ENCODE data around the gene INCENP. TPM values are rescaled to one million over a fixed set of nuclear protein-coding genes. Genes with fewer than 3 reads are reported as not detected.

INCENP gene
- total RNA-seq, 6 experiments from 2014 or later: 32.3 to 60.0 (median 54.1) TPM

DNA sequence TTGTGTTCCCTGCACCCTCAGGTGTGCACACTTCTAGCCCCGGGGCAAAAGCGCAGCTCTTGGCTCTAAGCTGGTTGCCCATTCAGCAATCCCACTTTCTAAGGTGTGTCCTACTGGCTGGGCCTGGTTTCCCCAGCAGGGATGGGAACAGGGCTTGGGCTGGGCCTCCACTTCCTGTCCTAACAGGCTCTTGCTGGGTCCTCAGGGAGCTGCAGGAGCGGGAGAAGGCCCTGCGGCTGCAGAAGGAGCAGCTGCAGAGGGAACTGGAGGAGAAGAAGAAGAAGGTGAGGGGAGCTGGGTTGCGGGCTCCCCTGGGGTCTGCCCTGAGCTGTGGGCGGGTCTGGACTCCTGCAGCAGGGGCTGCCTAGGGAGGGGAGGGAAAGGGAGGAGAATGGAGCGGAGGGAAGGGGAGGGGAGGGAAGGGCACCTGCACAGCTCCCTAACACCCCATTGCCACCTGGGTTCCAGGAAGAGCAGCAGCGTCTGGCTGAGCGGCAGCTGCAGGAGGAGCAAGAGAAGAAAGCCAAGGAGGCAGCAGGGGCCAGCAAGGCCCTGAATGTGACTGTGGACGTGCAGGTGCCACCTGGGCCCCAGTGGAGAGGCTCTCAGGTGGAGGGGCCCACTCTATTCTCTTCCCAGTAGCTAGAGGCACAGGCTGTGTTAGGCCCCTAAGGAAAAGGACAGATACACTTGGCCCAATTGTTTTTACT is 24.6 kb downstream of the INCENP start:
- Mint-ChIP-seq H3K9me3 (no peaks in the 10 kb centered on the region), H3K27me3 (ENCODE audit: insufficient read depth) (no peaks in the 10 kb centered on the region; the same call in none of the 2 replicates), H3K36me3 (ENCODE audit: low read depth) (peaks cover 36% of the 10 kb centered on the region), H3K27ac (no peak overlapping the region), H3K4me3 (no peak overlapping the region), H3K4me1 (ENCODE audit: low read depth) (no peaks in the 10 kb centered on the region)
- DNase-seq: no peak
- no peak for TF ChIP-seq CTCF (IDR thresholded peaks at IDR 0.05)

DNA sequence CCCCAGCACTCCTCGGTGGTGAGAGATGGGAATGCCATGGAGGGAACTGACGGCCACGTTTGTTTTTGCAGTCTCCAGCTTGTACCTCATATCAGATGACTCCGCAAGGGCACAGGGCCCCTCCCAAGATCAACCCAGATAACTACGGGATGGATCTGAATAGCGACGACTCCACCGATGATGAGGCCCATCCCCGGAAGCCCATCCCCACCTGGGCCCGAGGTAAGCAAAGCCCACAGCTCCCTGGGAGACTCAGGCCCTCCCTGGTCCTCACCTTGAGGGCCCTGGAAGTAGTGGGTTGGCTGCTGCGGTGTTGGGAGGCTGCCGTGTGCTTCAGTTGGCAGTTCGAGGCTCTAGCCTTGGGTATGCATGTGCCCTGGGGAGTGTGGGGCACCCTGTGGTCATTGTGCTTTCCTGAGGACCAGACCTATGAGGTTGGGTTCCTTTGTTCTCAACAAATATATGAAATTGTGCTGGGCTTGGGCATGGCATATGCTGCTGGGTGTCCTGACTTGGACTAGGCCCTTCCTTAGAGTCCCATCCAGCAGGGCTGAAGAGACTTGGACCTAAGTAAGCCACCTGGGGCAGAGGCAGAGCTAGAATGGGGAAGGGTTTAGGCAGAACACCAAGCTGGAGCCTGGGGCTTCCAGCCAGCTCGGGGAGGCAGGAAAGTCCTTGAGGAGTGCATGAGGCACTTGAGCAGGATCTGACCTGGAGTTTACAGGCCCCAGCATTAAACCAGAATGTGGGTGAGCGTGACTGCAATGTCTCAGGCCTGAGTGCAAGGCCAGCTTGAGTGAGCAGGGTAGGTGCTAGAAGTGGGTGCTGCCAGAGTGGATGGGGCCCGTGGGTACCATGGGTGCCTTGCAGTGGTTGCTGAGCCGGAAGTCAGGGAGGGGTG is 26.4 kb downstream of the INCENP start:
- DNase-seq: no peak
- no peak overlapping the region for H3K27ac Mint-ChIP-seq
- H3K27me3 Mint-ChIP-seq (ENCODE audit: insufficient read depth): no peaks in the 10 kb centered on the region; the same call in none of the 2 replicates
- H3K4me3 Mint-ChIP-seq: no peak overlapping the region
- peaks cover 49% of the 10 kb centered on the region for H3K36me3 Mint-ChIP-seq (ENCODE audit: low read depth)
- H3K4me1 Mint-ChIP-seq (ENCODE audit: low read depth): no peaks in the 10 kb centered on the region
- H3K9me3 Mint-ChIP-seq: no peaks in the 10 kb centered on the region
- no peak for TF ChIP-seq CTCF (IDR thresholded peaks at IDR 0.05)

GRCh38 chr11:62150887-62151736 is 27.3 kb downstream of the INCENP start:
- H3K27ac Mint-ChIP-seq: no peak overlapping the region
- H3K9me3 Mint-ChIP-seq: no peaks in the 10 kb centered on the region
- no peaks in the 10 kb centered on the region; the same call in 1 of the 2 replicates for H3K27me3 Mint-ChIP-seq (ENCODE audit: insufficient read depth)
- H3K4me1 Mint-ChIP-seq (ENCODE audit: low read depth): no peaks in the 10 kb centered on the region
- no peak overlapping the region for H3K4me3 Mint-ChIP-seq
- TF ChIP-seq CTCF (IDR thresholded peaks at IDR 0.05): no peak
- no peak for DNase-seq
- peaks cover 47% of the 10 kb centered on the region for H3K36me3 Mint-ChIP-seq (ENCODE audit: low read depth)

- no peak for DNase-seq
- H3K9me3 Mint-ChIP-seq: no peaks in the 10 kb centered on the region
- TF ChIP-seq CTCF (IDR thresholded peaks at IDR 0.05): no peak
- H3K4me3 Mint-ChIP-seq: no peak overlapping the region
- no peak overlapping the region for H3K27ac Mint-ChIP-seq
- H3K27me3 Mint-ChIP-seq (ENCODE audit: insufficient read depth): no peaks in the 10 kb centered on the region; the same call in 1 of the 2 replicates
- peaks cover 42% of the 10 kb centered on the region for H3K36me3 Mint-ChIP-seq (ENCODE audit: low read depth)
- no peaks in the 10 kb centered on the region for H3K4me1 Mint-ChIP-seq (ENCODE audit: low read depth)
These were observed 27.9 kb downstream of the INCENP start for GRCh38 chr11:62151737-62152102.
